AG04449 (cell line): ENCODE data around the gene EML4.
"Not testable (repeated sequence)": the region's sequence is repeated elsewhere in the genome, so short reads cannot be mapped to it uniquely, and the experiment has no call there.

ENCODE experiments used
- CTCF ChIA-PET: fragments of 350-600 bp; formaldehyde crosslinking; extraction: SDS; loops from one replicate; lab custom pipeline; 2021; ENCODE audit warnings: antibody characterized with exemption; lab: Yijun Ruan, JAX
- POLR2A ChIA-PET: fragments of 400-600, 350-600 bp; formaldehyde crosslinking; extraction: SDS; loops from one replicate; lab custom pipeline; 2020; ENCODE audit warnings: antibody characterized with exemption, inconsistent platforms; lab: Yijun Ruan, JAX
- DNase-seq: peaks from one replicate; pipeline ENCODE4 v3.0.0-alpha.2; 2010; ENCODE audit warnings: low read depth, low spot score
- H3K4me3 ChIP-seq: 2 replicates; pipeline ENCODE4 v1.5.1; 2011; ENCODE audit warnings: low read depth, mild to moderate bottlenecking, control low read depth, low read length
- CTCF ChIP-seq: IDR thresholded peaks from one replicate; pipeline ENCODE4 v1.5.1; 2011; ENCODE audit warnings: mild to moderate bottlenecking, moderate library complexity, low read length, control low read depth, inconsistent platforms; ENCODE audit not compliant: insufficient read depth; ENCODE audit errors: missing control alignments

The EML4 gene

GRCh38 chr2:42345986-42346385 lies 176.8 kb downstream of the EML4 start:
- no peak overlapping the region for H3K4me3 ChIP-seq
- TF ChIP-seq CTCF: no peak
- DNase-seq: no peak
- POLR2A ChIA-PET: no interaction called here
- CTCF ChIA-PET: interaction anchor here (1.0 to 1.4 kb wide), 2 partner anchors 12 to 17 kb away, joined by 4 to 7 read pairs; no protein-coding TSS in a partner anchor

GRCh38 chr2:42346856-42347255 lies 177.7 kb downstream of the EML4 start:
- CTCF ChIA-PET: interaction anchor here (1.0 kb wide), 2 partner anchors 13 to 19 kb away, joined by 3 to 4 read pairs; no protein-coding TSS in a partner anchor
- POLR2A ChIA-PET, DNase-seq, H3K4me3 ChIP-seq: not testable (repeated sequence)

GRCh38 chr2:42347518-42347917 lies 178.4 kb downstream of the EML4 start:
- H3K4me3 ChIP-seq, POLR2A ChIA-PET, DNase-seq: not testable (repeated sequence)
- CTCF ChIA-PET: interaction anchor here (1.0 kb wide), 1 partner anchor 19 kb away, joined by 3 read pairs; no protein-coding TSS in a partner anchor

- TF ChIP-seq CTCF: no peak
- DNase-seq: no peak
- ChIA-PET CTCF (no interaction called here), POLR2A (no interaction called here)
- no peak overlapping the region for H3K4me3 ChIP-seq
Measured at GRCh38 chr2:42348113-42348805, 179.1 kb downstream of the EML4 start.

- TF ChIP-seq CTCF: no peak
- no peak for DNase-seq
- ChIA-PET CTCF (interaction anchor here (2.0 kb wide), 1 partner anchor 10 kb away, joined by 4 read pairs; no protein-coding TSS in a partner anchor), POLR2A (no interaction called here)
- no peak overlapping the region for H3K4me3 ChIP-seq
Measured at GRCh38 chr2:42350434-42351063, 181.4 kb downstream of the EML4 start.

GRCh38 chr2:42351864-42352263 lies 182.7 kb downstream of the EML4 start:
- no peak for DNase-seq
- CTCF ChIA-PET: interaction anchor here (1.4 to 1.6 kb wide), 2 partner anchors 23 to 257 kb away, joined by 4 to 6 read pairs; no protein-coding TSS in a partner anchor
- no peak overlapping the region for H3K4me3 ChIP-seq
- POLR2A ChIA-PET: no interaction called here
- no peak for TF ChIP-seq CTCF

GRCh38 chr2:42353792-42354429 lies 184.8 kb downstream of the EML4 start:
- ChIA-PET CTCF (interaction anchor here (1.4 kb wide), 1 partner anchor 264 kb away, joined by 3 read pairs; no protein-coding TSS in a partner anchor), POLR2A (no interaction called here)
- no peak for TF ChIP-seq CTCF
- no peak for DNase-seq
- H3K4me3 ChIP-seq: no peak overlapping the region
